VCaP (cell line): ENCODE measurements around the gene SHROOM3.

ENCODE experiments used
- H3K27ac ChIP-seq: fragments of 450-650 bp; 2 replicates; pipeline ENCODE4 v1.5.1; 2017
- CTCF ChIP-seq: fragments of 450-650 bp; conservative IDR thresholded peaks from 2 replicates; pipeline ENCODE4 v1.5.1; 2017; ENCODE audit warnings: mild to moderate bottlenecking, moderate library complexity

Gene SHROOM3

GRCh38 chr4:76459291-76459723 is 24.3 kb downstream of the SHROOM3 start:
- no peak for TF ChIP-seq CTCF
- H3K27ac ChIP-seq: no peak overlapping the region; the same call in 1 of the 2 replicates

DNA sequence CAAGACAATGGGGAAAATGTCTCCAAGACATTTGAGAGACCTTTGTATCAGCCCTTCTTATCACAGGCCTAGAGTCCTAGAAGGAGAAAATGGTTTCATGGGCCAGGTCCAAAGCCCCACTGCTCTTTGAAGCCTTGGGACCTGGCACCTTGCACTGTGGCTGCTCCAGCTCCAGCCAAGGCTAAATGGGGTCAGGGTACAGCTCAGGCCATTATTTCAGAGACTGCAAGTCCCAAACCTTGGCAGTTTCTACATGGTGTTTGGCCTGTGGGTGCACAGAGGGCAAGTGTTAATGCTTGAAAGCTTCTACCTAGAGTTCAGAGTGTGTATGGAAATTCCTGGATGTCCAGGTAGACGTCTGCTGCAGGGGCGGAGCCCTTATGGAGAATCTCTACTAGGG is 28.5 kb downstream of the SHROOM3 start:
- H3K27ac ChIP-seq: no peak overlapping the region
- no peak for TF ChIP-seq CTCF

DNA sequence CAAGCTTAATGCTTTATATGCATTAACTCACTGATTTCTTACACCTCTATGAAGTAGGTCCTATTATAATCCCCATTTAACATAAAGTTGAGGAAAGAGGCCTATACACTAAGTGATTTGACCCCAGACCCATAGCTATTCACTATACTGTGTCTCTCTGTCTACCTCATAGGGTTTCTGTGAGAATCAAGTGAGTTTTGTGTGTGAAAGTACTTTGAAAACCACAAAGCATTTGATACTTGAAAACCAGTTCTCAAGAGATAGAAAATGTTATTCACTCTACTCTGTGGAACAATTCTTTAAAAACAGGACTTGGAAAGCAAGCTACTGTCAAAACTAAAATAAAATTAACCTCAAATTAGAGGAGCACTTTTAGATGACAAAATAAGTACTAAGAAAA is 35.0 kb downstream of the SHROOM3 start:
- no peak for TF ChIP-seq CTCF
- H3K27ac ChIP-seq: no peak overlapping the region

DNA sequence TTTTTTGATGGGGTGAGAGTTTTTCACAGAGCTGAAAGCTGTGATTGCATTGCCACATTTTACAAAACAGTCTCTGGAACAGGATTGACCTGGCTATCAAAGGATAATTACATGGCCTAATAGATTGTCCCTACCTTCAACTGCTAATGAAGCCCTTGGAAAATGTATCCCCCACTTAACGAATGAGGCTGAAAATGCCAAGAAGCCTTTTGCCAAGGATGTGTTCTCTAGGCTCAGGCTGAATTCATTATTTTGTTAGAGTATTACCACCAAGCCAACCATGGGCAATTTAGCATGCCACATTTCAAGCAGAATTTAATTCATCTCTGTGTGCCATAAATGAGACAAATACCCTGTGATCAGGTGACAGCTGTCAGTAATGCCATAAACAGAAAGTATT is 35.5 kb downstream of the SHROOM3 start:
- H3K27ac ChIP-seq: no peak overlapping the region

GRCh38 chr4:76476571-76476970 is 41.5 kb downstream of the SHROOM3 start:
- H3K27ac ChIP-seq: no peak overlapping the region
- no peak for TF ChIP-seq CTCF

More for the DNA sequence above, 35.5 kb downstream of the SHROOM3 start:
- no peak for TF ChIP-seq CTCF

- no peak for TF ChIP-seq CTCF
- no peak overlapping the region for H3K27ac ChIP-seq
Measured at GRCh38 chr4:76484654-76485053, 49.6 kb downstream of the SHROOM3 start.

- TF ChIP-seq CTCF: no peak
- H3K27ac ChIP-seq: no peak overlapping the region
Measured at GRCh38 chr4:76485450-76485849, 50.4 kb downstream of the SHROOM3 start.
